Measurements from ENCODE around the gene CEP41.
"Not testable (repeated sequence)": the region's sequence is repeated elsewhere in the genome, so short reads cannot be mapped to it uniquely, and the experiment has no call there.

CEP41 gene

DNA sequence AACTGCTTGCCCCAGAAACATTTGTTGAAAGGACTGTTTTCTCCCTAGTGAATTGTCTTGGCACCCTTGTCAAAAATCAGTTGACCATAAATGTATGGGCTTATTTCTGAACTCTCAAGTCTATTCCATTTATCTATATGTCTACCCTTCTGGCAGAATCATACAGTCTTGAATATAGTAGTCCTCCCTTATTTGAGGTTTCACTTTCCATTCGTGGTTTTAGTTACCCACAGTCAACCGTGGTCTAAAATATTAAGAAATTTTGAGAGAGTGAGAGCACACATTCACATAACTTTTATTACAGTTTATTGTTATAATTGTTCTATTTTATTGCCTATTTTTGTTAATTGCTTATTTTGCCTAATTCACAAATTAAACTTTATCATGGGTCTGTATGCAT, 17.4 kb upstream of the CEP41 start:
- no peak for DNase-seq

DNA sequence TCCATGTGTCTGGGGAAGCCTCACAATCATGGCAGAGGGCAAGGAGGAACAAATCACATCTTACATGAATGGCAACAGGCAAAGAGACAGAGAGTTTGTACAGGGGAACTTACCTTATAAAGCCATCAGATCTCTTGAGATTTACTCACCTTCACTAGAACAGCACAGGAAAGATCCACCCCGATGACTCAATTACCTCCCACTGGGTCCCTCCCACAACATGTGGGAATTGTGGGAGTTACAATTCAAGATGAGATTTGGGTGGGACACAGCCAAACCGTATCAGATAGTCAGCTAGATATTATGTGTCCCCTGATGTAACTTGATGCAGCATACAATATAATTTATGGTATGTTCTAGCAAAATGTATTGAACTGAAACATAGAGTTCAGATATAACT, 14.1 kb upstream of the CEP41 start:
- DNase-seq, result no peak

DNA sequence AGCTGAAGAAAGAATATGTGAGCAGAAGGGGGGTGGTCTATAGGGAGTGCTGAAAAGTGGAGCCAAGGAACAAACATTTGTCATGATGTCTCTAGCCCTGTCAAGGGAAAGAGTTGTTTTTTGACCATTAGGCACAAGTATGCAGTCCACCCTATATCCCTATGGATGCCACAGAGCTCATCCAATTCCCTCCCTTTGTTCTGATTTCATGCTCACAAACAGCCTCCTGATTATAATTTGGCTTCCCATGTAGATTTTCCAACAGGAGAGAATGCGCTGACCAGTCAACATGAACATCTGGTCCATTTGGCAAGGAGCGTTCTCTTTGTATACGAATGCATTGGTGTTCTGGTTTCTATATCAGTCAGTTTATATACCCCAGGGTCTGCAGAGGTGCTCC, 12.1 kb upstream of the CEP41 start:
- DNase-seq, result no peak

DNA sequence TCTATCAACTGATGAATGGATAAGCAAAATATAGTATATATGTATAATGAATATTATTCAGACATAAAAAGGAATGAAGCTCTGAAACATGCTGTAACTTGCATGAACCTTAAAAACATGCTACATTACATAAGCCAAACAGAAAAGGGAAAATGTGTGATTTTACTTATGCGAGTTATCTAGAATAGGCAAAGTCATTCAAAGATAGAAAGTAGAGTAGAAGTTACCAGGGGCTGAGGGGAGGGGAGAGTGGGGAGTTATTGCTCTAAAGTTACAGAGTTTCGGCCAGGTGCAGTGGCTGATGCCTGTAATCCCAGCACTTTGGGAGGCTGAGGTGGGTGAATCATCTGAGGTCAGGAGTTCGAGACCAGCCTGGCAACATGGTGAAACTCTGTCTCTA, 10.5 kb upstream of the CEP41 start:
- not testable (repeated sequence) for DNase-seq

DNA sequence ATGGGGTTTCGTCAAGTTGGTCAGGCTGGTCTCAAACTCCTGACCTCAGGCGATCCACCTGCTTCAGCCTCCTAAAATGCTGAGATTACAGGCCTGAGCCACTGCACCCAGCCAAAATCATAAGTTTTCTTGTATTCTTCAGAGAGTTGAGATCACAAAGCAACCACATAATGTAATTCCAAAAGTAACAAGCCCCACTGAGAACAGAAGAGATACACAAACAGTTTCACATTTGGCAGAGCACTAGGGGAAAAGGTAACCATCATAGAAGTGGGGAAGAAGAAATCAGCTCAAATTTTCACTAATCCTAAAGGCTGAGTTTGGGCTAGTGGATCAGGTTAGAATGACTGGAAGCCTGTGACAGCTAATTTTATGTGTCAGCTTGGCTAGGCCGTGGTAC, 5.4 kb upstream of the CEP41 start:
- DNase-seq, result no peak

DNA sequence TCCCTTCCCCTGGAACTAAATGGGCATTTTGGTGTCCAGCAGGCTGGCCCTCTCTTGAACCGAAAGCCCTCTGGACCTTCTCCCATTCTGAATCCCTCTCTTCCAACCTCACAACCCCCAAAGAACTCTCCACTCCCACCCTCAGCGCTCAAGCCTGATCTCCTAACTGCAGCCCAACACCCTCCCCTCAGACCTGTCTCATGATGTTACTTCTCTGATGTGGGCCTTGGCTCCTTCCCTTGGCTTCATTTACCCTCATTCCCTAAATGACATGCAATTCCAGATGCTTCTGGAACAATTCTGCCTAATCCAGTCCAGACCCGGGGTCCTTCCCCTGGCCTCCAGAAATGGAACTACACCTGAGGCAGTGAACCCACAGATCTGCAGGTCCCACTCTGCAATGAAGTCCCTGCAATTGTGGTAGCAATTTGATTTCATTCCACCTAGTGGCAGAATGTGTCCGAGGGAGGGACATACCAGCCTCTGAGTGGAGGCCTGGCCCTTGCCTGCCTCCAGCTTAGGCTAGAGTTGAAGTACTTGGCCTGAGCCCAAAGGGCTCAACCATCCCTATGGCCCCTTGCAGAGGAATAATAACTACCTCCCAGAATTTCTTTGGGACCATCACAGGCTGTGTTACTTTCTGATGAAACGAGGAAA, 4.1 kb upstream of the CEP41 start:
- DNase-seq, result no peak

DNA sequence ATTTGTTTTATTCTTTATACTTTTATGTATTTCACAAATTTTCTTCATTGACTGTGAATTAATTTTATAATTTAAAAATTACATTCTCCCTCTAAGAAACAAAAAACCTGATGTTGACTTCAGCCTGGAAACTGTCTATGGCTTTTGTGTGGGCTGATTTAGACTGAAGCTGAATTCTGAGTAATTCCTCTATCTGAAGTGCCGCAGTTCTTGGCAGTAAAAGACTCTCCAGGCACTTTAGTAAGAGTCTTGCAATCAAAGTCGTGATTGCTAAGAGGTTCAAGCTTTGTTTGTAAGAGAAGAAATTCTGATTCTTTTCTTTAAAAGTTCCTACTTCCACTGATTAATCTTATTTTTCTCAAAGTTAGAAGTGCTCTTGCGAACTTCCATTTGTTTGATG, 3.4 kb upstream of the CEP41 start:
- DNase-seq, result no peak

DNA sequence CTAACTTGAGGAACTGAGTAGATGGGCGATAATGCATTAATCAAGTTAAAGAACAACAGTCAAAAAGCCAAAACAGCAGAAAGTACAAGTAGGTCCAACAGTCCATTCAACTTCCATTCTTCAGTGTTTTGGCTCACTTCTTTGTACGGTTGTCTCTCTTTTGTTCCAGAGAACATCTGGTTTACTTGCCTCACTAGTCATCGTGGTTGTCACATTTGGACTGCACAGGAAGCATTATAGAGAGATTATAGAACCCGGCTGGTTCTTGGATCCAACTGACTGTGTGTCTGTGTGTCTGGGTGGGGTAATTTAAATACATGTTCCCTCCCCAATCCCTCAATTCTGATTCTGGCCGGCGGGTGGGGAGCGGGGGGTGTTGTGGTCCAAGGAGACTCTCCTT, 1.8 kb upstream of the CEP41 start:
- DNase-seq, result no peak

DNA sequence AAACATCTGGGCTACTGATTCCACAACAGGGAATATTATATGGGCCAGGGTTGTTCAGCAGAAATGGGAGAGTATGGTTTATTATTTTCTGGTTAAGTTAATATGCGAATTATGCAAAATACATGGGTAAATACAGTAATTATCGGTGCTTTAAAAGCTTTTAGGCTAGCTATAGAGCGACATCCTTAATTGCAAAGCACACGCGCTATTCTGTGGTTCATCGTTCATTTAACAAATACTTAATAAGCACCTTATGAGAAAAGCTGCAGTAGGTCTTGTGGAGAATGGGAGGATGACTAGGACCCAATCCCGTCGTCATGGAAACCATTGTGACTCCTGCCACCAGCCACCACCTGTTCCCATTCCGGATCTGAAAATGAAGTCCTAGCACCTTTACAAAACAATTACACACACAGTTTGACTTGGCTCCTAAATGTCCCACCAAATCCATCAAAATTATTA, 623 bp upstream of the CEP41 start:
- DNase-seq, result no peak

DNA sequence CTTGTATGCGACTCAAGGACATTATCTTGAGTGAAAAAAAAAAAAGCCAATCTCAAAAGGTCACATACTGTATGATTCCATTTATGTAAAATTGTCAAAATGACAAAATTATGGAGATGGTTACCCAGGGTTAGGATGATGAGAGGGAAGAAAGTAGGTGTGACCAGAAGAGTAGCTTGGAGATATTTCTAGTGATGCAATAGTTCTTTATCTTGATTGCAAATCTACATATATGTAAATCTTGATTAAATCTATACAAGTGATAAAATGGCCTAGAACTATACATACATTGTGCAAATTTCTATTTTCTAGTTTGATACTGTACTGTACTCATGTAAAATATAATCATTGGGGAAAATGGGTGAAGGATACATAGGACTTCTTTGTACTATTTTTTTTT, 4.6 kb downstream of the CEP41 start:
- DNase-seq, result no peak

DNA sequence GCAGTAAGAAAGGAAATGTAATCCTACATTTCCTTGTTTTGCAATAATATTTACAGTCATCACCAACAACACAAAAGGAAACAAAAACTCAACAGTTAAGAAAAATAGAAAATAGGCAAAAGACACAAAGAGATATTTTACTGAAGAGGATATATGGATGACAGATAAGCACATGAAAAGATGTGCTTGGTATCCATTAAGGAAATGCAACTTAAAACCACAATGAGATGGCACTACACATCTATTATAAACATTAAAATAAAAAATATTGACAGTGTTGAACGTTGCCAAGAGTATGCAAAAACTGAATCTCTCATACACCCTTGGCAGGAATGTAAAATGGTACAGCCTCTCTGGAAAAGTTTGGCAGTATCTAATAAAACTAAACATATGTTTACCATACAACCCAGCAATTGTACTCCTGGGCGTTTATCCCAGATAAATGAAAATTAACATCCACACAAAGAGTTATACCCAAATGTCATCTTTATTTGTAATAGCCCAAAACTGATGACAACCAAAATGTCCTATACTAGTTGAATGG, 5.4 kb downstream of the CEP41 start:
- DNase-seq, result no peak

DNA sequence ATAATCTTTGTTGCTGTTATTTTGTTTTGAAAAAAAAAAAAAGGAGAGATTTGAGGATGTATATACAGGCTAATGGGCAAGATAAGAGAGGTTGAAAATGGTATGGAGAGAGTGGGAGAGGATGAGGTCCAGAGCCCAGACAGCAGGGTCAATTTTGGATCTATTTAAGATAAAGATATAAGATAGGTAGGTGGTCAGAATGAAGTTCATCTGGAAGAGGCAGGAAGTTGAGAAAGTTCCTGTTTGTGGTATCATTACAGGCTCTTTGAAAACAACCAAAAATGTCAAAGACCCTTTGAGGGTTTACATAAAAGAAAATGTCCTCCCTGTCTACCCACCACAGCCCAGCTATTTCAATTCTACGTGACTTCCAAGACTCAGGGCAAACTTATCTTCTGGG, 7.5 kb downstream of the CEP41 start:
- DNase-seq, result no peak

DNA sequence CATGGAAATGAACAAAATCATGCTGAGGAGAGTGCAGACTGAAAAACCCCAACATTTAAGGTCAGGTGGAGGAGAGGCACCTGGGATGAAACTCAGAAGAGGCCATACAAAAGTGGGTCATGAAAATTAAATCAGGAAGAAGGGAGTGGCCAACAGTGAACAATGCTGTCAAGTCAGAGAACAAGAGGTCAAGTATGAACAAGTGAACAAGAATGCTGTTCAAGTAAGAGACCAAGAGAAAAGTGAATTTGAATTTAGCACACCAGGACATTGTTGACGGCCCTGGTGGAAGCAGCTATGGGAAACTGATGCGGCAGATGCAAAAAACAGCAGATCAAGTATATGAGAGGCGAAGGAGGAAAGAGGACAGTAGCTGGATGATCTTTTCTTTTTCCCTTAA, 7.9 kb downstream of the CEP41 start:
- DNase-seq, result no peak

DNA sequence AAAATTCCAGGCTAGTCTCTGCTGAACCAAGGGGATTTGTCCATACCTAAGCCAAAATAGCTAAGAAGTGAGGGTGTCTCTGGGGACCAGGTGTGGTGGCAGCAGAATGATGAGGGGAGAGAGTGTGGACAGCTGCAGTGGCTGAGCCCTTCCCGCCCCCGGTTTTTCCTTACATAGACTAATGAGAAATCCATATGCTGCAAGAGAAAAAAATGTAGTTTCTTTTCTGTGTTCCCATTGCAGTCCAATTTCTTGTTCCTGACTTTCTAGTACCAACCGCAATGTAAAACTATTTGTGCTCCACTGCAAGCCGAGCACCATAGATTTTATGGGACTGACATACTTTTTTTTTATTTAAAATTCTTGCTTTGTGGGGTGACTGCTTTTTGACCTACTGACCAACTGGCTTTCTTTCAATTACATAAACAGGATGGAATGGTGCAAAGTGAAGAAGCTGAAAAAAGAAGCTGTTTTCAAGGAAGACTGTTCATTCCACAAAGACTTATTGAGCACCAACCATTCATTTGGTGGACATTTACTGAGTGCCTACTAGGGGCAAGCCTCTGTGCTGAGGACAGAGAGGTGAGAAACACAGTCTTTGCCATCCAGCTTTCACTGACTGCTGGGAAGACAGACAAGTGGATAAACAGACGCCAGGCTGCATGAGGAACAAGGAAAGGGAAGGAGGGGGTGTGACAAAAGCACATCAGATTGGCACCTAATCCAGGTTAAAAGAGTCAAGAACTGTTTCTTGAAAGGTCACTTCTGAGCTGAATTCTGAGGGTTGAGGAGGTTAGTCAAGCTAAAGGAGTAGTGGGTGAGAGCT, 9.8 kb downstream of the CEP41 start:
- DNase-seq, result no peak

DNA sequence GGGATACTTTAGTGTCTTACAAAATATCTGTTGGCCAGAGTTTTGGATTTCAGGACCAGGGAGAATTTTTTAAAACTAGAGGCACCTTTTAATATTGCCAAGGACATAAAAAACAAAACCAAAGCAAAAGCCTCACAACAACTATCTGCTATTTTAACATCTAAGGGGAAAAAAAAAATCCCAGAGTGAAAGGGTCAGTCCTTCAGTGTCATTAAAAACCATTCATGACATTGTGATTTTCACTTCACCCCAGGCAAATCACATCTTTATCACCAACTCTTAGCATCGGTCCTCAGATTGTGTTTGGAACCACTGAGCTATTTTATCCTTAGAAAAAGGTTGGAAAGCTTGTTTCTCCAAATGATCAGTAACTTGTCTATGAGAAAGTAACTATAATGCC, 10.7 kb downstream of the CEP41 start:
- DNase-seq, result no peak

DNA sequence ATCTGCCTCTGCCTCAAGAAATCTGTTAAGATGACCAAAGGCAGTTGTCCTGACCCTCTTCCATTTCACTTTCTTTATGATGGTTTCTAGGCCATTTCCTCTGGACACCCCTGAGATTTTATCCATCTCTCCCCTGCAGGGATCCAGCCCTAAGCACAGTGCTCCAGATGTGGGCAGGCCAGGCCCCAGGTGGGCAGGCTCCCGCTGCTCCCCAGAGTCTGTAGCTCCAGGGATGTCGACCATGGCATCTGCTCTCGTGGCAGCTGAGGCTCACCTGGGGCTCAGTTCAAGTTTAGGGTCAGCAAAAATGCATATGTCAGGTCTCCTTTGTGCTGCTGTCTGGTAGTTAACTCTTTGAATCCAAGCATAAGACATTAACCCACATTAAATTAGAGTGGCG, 11.8 kb downstream of the CEP41 start:
- DNase-seq, result no peak

DNA sequence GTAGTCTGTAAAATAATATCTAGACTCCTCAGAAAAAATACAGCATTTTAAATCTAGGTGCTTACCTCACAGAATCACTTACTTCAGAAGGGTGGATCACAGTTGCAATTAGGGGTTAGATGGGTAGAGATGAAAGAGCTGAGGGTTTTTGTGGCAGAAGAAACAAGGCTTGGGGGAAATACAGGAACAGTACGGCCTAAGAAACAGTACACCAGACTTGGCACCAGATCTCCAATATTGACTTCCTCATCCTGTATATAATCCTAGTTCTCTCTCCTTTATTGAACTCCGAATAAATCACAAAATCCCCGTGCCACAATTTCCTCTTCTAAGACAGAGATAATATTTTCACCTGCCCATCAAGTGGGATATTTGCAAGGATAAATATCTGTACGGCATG, 14.3 kb downstream of the CEP41 start:
- no peak for DNase-seq

DNA sequence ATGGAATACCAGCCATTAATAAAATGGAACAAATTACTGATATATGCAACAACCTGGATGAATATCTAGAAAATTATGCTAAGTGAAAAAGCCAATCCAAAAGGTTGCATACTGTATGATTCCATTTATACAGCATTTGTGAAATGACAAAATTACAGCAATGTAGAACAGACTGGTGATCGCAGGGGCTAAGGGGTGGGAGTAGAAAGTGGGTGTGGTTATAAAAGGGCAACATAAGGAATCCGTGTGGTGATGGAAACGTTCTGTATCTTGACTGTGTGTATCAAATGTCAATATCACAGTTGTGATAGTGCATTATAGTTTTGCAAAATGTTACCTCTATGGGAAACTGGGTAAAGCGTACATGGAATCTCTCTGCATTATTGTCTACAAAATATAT, 15.0 kb downstream of the CEP41 start:
- no peak for DNase-seq

DNA sequence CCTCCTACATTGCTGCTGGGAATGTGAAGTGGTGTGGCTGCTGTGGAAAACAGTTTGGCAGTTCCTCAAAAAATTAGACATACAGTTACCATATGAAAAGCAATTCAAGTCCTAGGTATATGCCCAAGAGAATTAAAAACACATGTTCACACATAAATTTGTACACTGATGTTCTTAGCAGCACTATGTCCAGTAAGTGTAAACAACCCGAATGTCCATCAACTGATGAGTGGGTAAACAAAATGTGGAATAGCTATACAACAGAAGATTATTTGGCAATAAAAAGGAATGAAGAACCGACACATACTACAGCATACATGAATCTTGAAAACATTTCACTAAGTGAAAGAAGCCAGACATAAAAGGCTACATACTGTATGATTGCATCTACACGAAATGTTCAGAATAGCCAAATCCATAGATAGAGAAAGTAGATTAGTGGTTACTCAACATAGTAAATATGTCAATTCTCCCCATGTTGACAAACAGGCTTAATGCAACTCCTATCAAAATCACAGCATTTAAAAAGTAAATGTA, 17.2 kb downstream of the CEP41 start:
- DNase-seq, result no peak

DNA sequence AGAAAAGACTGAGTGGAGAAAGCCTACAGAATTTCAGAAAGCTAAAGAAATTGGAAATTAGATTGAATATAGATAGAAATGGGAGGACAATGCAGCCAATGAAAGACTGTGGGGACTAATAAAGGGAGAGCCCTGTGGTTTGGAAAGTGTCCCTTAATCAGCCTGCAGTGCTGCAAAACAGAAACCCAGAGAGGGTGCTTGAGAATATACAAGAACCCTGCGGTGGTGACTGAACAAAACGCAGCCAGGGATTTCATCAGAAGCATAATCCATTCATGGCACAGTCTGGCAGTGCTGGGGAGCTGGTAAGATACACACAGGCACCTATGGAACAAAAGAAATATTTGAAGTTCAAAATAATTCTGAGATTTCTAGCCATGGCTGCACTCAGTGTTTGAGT, 19.1 kb downstream of the CEP41 start:
- DNase-seq, result no peak

DNA sequence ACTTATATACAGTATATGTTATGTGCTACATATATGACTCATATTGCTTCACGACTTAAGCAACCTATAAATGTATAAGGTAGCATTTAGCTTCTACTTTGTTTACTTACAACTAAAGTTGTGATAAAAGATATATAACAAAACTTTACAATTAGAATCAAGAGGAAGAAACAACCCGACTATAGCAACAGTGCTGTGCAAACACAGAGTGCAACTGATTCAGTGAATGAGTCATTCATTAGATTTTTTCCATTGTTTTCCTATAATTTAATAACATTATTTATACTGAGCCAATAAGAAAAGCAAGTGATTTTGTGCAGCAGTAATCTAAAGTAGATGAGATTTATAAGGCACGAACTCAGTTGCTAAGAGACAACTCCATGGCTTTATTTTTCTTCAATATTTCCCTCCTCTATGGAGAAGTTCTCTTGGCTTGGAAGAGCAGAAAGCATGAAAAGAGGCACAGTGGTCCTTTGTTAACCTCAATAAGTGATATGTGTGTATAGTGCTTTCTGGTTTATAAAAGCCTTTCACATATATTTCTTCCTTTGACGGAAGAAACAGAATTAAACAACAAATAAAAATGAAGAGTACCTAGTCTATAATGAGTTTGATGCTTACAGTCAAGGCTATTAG, 19.8 kb downstream of the CEP41 start:
- DNase-seq, result no peak

DNA sequence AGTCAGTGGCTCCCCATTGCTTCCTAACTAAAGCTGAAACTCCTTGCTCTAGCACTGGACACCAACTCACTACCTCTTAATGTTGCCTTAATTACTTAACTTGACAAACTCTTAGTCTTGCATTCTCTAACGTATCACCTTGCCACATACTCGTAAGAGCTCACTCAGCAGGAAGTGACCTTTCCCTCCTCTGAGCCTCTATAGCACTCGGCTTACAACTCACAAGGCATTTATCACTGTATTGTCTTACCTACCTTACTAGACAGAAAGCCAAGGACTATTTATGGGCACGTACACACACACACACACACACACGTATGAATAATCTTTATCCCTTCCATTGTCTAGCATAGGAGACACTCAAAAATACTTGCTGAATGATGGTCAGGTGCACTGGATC, 21.2 kb downstream of the CEP41 start:
- DNase-seq, result no peak

DNA sequence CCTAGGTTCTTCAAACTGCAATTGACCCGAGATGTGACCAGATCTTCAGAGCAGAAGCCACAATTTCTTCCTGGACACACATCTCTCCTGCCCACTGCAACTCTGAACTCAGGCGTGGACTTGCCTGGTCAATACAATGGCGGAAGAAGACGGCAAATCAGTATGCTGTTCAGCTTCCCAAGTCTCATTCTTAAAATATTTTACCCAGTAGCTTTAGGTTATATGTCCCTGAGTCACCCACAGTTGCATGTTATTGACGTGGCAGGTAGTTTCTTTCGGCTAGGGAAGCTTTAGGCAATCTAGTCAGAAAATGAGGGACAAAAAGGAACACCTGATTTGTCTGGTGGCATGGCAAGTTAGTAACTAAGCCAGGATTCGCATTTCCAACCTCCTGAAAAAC, 22.5 kb downstream of the CEP41 start:
- DNase-seq, result no peak

DNA sequence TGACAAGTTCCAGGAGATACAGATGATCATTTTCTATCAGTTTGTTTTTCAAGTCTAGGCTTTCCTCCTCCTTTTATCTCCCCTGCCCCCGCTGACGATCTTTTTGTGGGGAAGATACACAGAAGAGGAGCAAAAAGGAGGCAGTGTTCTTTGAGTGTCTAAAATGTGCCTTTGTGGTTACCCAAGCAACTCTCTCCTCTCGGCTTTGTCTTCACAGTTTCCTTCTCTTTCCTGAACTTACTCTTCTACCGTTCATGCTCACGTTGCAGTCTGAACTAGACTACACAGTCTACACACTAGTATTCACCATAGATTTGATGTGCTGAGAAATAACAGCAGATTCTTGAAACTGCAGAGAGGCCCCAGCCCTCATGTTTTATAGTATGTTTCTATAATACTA, 23.6 kb downstream of the CEP41 start:
- DNase-seq, result no peak

Measured in activated effector memory CD4-positive, alpha-beta T cell treated with Interleukin-2 at 50 U/mL for 16 hours (primary cell).